ENCODE data around the gene CUEDC1. TPM values are rescaled to one million over a fixed set of nuclear protein-coding genes. Genes with fewer than 3 reads are reported as not detected.

The CUEDC1 gene
- total and polyA plus RNA-seq, 9 of the 15 experiments (the other 6 are each of a cell fraction or from before 2014, with no cell fraction given): 0.20 to 4.1 (median 1.6) TPM; not detected in 1

DNA sequence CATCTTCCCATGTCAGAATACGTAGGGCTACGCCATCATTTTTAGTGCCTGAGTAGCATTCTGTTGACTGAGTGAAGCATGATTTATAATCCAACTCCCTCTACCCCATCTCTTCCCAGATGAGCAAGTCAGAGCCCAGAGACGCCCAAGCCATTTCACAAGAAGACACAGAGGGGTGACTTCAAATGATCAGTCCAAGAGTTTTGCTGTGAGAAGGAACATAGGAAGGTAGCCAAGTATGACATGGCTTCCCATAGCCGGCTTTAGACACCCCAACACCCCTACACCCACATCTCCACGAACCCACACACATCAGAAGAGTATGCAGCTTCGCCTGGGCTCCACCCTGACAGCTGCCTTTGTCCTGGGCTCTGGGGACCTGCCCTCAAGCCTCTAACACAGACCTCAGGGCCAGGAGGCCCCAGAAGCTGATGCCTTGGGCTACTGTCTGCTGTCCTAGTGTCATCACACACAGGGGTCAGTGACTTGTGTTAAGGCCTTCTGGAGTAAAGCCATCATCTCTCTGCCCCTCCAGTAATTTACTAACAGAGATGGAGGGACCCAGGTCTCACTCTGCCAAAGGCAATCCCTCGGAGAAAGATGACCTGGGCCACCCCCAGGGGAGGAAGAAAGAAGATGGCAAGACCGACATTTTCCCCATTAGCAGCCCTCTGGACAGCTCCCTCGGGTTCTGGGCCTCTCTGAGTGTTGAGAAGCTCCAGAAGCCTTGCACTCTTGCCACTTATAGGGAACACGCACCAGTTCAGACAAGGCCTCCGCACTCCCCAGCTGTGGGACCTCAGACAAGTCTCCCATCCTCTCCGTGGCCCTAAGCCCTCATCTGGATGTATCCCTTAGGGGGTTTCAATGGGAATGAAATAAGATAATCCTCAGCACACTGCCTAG is 66.6 kb downstream of the CUEDC1 start:
- Histone ChIP-seq H3K9me3 (replicated peaks; ENCODE audit: control insufficient read depth, insufficient read depth, low read depth, low read length) (no peaks in the 10 kb centered on the region), H3K27me3 (ENCODE audit: control insufficient read depth in 2 of 2, insufficient read depth in 2 of 2, low read length in 2 of 2) (peaks cover 28 to 69% of the 10 kb centered on the region in 2 experiments), H3K4me2 (ENCODE audit: insufficient read depth, low read length) (no peak overlapping the region), H3K4me1 (replicated peaks in 1 of 2; ENCODE audit: control insufficient read depth in 2 of 2, insufficient read depth in 2 of 2, low read length in 2 of 2) (peaks cover 0 to 16% of the 10 kb centered on the region in 2 experiments; a peak in 2 of 5 replicates), H3K4me3 (no peak overlapping the region), H3K9ac (ENCODE audit: insufficient read depth in 1 of 2, low read depth in 2 of 2, low read length in 2 of 2) (no peak overlapping the region), H3K9me1 (ENCODE audit: control insufficient read depth, insufficient read depth, low read length) (peaks cover 4% of the 10 kb centered on the region), H3K27ac (ENCODE audit: extremely low read depth, low read depth, low read length) (no peak overlapping the region), H4K20me1 (replicated peaks; ENCODE audit: control insufficient read depth, insufficient read depth, low read length) (no peaks in the 10 kb centered on the region; the same call in none of the 2 replicates), H3K79me2 (ENCODE audit: control insufficient read depth, insufficient read depth, low read length) (no peaks in the 10 kb centered on the region), H2AFZ (ENCODE audit: low read depth, low read length) (no peak overlapping the region), H3K36me3 (ENCODE audit: control insufficient read depth, insufficient read depth, low read length) (no peaks in the 10 kb centered on the region)
- ChIA-PET POLR2A (interaction anchor here (0.7 to 1.0 kb wide), 2 partner anchors 95 to 663 kb away, joined by 3 read pairs; no protein-coding TSS in a partner anchor), CTCF (ENCODE audit: low intra/inter-chr PET ratio) (no interaction called here)
- intact Hi-C loops (cut with micrococcal nuclease) (no loop called here), in situ Hi-C loops (cut with MboI) (no loop called here)
- no peak for FAIRE-seq
- no peak for ATAC-seq
- TF ChIP-seq SREBF1 (IDR thresholded peaks at IDR 0.05; ENCODE audit: borderline replicate concordance, low read depth, low read length) (no peak), ZNF217 (CRISPR knock-in tag; IDR thresholded peaks at IDR 0.05) (no peak)
- BruUV-seq (replicated peaks): no TSS peak
- no peak for DNase-seq (ENCODE audit: extremely low read depth in 1 of 4, low spot score in 3 of 4)
- WGBS (ENCODE audit: insufficient coverage, low coverage, missing lambda C conversion rate): under 1% methylated on average over 11 of the region's 12 CpGs

- no peak for TF ChIP-seq MNT (conservative IDR thresholded peaks at IDR 0.05)
- no peak for TF ChIP-seq ZNF764 (CRISPR knock-in tag; IDR thresholded peaks at IDR 0.05; ENCODE audit: low read depth)
- no peak for TF ChIP-seq HES1 (IDR thresholded peaks at IDR 0.05; ENCODE audit: low read depth)
- TF ChIP-seq MAFF (IDR thresholded peaks at IDR 0.05; ENCODE audit: low read length): no peak
- no peak for TF ChIP-seq ZNF354B (CRISPR knock-in tag; IDR thresholded peaks at IDR 0.05)
- TF ChIP-seq TCFL5 (CRISPR knock-in tag; conservative IDR thresholded peaks at IDR 0.05): no peak
- no peak for TF ChIP-seq MAZ (CRISPR knock-in tag; conservative IDR thresholded peaks at IDR 0.05 in 1 of 2, IDR thresholded peaks at IDR 0.05 in 1 of 2)
- Histone ChIP-seq H3K4me2 (ENCODE audit: insufficient read depth, low read length) (no peak overlapping the region), H3K4me3 (no peak overlapping the region), H3K4me1 (replicated peaks in 1 of 2; ENCODE audit: control insufficient read depth in 2 of 2, insufficient read depth in 2 of 2, low read length in 2 of 2) (peaks cover 0 to 8% of the 10 kb centered on the region in 2 experiments; a peak in 2 of 5 replicates), H3K9me3 (replicated peaks; ENCODE audit: control insufficient read depth, insufficient read depth, low read depth, low read length) (no peaks in the 10 kb centered on the region), H3K9me1 (ENCODE audit: control insufficient read depth, insufficient read depth, low read length) (peaks cover 4% of the 10 kb centered on the region), H4K20me1 (replicated peaks; ENCODE audit: control insufficient read depth, insufficient read depth, low read length) (no peaks in the 10 kb centered on the region; the same call in 1 of the 2 replicates), H3K27me3 (ENCODE audit: control insufficient read depth in 2 of 2, insufficient read depth in 2 of 2, low read length in 2 of 2) (peaks cover 34 to 80% of the 10 kb centered on the region in 2 experiments), H2AFZ (ENCODE audit: low read depth, low read length) (no peak overlapping the region), H3K79me2 (ENCODE audit: control insufficient read depth, insufficient read depth, low read length) (no peaks in the 10 kb centered on the region), H3K36me3 (ENCODE audit: control insufficient read depth, insufficient read depth, low read length) (no peaks in the 10 kb centered on the region), H3K9ac (ENCODE audit: insufficient read depth in 1 of 2, low read depth in 2 of 2, low read length in 2 of 2) (no peak overlapping the region), H3K27ac (ENCODE audit: extremely low read depth, low read depth, low read length) (no peak overlapping the region)
- POLR2A ChIA-PET: interaction anchor here (0.6 to 0.7 kb wide), 3 partner anchors 28 to 195 kb away, joined by 3 to 4 read pairs (median 3); no protein-coding TSS in a partner anchor
- in situ Hi-C loops (cut with MboI): no loop called here
- no TSS peak for BruUV-seq (replicated peaks)
- intact Hi-C loops (cut with micrococcal nuclease): no loop called here
- CTCF ChIA-PET (ENCODE audit: low intra/inter-chr PET ratio): no interaction called here
- 1% methylated on average over 4 of the region's 4 CpGs for WGBS (ENCODE audit: insufficient coverage, low coverage, missing lambda C conversion rate)
- no peak for FAIRE-seq
- no peak for DNase-seq (ENCODE audit: extremely low read depth in 1 of 4, low spot score in 3 of 4)
- ATAC-seq: no peak
Observed at GRCh38 chr17:57887161-57887560, 68.1 kb downstream of the CUEDC1 start.
